A673 (cell line): ENCODE results near the gene PTMS. TPM values are rescaled to one million over a fixed set of nuclear protein-coding genes. Genes with fewer than 3 reads are reported as not detected.

Source experiments
- BruUV-seq: library from RNA; stranded (reverse); fragments of 400-500 nt; replicated peaks from 2 replicates; lab custom pipeline; 2021; lab: Mats Ljungman, UMichigan
- CTCF ChIA-PET: fragments of 300-600 bp; sonication (Branson Sonifier 250); formaldehyde crosslinking; loops from one replicate; lab custom pipeline; 2022; ENCODE audit warnings: antibody characterized with exemption; lab: Charles Lee
- POLR2A ChIA-PET: fragments of 300-600 bp; sonication (Branson Sonifier 250); formaldehyde crosslinking; loops from one replicate; lab custom pipeline; 2022; ENCODE audit warnings: antibody characterized with exemption; ENCODE audit not compliant: low non-redundant PET; lab: Charles Lee
- DNase-seq: peaks from one replicate; pipeline ENCODE4 v3.0.0-alpha.2; 2015; ENCODE audit warnings: low spot score
- H3K27ac ChIP-seq: fragments of 200-600 bp; sonication (generic); 2 replicates; pipeline ENCODE4 v1.5.1; 2016; ENCODE audit warnings: mixed run types, low read depth, mild to moderate bottlenecking, mixed read lengths, antibody characterized with exemption, low read length; ENCODE audit not compliant: poor library complexity, severe bottlenecking
- H3K27me3 ChIP-seq: fragments of 200-600 bp; sonication (generic); replicated peaks from 2 replicates; pipeline ENCODE4 v1.6.1; 2017; ENCODE audit warnings: mixed run types, low read depth, mild to moderate bottlenecking, mixed read lengths, antibody characterized with exemption, low read length; ENCODE audit not compliant: insufficient read depth, poor library complexity
- H3K36me3 ChIP-seq: fragments of 200-600 bp; sonication (generic); 2 replicates; pipeline ENCODE4 v1.6.1; 2016; ENCODE audit warnings: mixed run types, mild to moderate bottlenecking, mixed read lengths, antibody characterized with exemption, low read length; ENCODE audit not compliant: insufficient read depth, poor library complexity, severe bottlenecking
- H3K4me1 ChIP-seq: fragments of 200-600 bp; sonication (generic); 2 replicates; pipeline ENCODE4 v1.6.1; 2017; ENCODE audit warnings: mixed run types, mild to moderate bottlenecking, mixed read lengths, antibody characterized with exemption, low read length; ENCODE audit not compliant: insufficient read depth, poor library complexity, severe bottlenecking
- H3K4me3 ChIP-seq: fragments of 200-600 bp; sonication (generic); 2 replicates; pipeline ENCODE4 v1.5.1; 2016; ENCODE audit warnings: low read depth, mixed run types, mild to moderate bottlenecking, mixed read lengths, low read length; ENCODE audit not compliant: poor library complexity, severe bottlenecking
- H3K9me3 ChIP-seq: fragments of 200-600 bp; sonication (generic); 2 replicates; pipeline ENCODE4 v1.6.1; 2016; ENCODE audit warnings: mixed run types, low read depth, mild to moderate bottlenecking, mixed read lengths, antibody characterized with exemption, low read length; ENCODE audit not compliant: poor library complexity, severe bottlenecking
- EZH2 ChIP-seq: fragments of 200-600 bp; sonication (generic); IDR thresholded peaks from 2 replicates; pipeline ENCODE4 v1.6.1; 2017; ENCODE audit warnings: borderline replicate concordance, low read depth, mild to moderate bottlenecking, mixed read lengths, antibody characterized with exemption, low read length; ENCODE audit not compliant: poor library complexity, severe bottlenecking
- intact Hi-C: fragments of 100-400 bp; cut with micrococcal nuclease; formaldehyde crosslinking; loops from one replicate; pipeline ENCODE4 v1.10.0; 2022; ENCODE audit not compliant: unreplicated experiment
- total RNA-seq: library from RNA; stranded (reverse); gene quantifications from 2 replicates; pipeline ENCODE4 v1.2.3, GENCODE V29; 2021
- TF ChIP-seq, protein P1 (sequence below): fragments of 300-800, 200-600 bp; sonication (generic); conservative IDR thresholded peaks from 2 replicates; pipeline ENCODE4 v1.5.1; 2017; ENCODE audit warnings: low read depth, mild to moderate bottlenecking, antibody characterized with exemption, low read length, moderate library complexity, mixed read lengths

The PTMS gene
- total RNA-seq, 1 experiment from 2014 or later, result 620 TPM

DNA sequence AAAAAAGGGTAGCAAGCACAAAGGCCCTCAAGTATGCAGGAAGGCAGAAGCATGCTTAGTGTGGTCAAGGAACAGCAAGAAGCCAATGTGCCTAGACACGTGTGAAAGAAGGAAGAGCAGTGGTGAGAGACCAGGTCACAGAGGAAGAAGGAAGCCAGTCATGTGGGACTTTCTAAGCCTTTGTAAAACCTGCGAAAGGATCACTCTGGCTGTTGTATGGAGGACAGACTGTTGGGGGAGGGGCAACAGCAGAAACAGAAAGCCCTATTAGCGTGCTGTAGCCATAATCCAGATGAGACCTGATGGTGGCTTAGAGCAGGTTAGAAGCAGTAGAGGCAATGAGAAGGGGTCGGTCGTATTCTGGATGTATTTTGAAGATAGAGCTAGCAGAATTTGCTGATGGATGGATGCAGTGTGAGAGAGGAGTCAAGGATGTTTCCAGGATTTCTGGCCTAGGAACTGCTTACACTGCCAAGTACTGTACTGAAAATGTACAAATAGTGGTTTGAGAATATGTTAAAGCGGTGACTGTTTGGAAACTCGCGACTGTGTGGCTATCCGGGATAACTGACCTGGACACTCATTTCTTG, 7.6 kb upstream of the PTMS start:
- POLR2A ChIA-PET, result no interaction called here
- TF ChIP-seq, protein P1, sequence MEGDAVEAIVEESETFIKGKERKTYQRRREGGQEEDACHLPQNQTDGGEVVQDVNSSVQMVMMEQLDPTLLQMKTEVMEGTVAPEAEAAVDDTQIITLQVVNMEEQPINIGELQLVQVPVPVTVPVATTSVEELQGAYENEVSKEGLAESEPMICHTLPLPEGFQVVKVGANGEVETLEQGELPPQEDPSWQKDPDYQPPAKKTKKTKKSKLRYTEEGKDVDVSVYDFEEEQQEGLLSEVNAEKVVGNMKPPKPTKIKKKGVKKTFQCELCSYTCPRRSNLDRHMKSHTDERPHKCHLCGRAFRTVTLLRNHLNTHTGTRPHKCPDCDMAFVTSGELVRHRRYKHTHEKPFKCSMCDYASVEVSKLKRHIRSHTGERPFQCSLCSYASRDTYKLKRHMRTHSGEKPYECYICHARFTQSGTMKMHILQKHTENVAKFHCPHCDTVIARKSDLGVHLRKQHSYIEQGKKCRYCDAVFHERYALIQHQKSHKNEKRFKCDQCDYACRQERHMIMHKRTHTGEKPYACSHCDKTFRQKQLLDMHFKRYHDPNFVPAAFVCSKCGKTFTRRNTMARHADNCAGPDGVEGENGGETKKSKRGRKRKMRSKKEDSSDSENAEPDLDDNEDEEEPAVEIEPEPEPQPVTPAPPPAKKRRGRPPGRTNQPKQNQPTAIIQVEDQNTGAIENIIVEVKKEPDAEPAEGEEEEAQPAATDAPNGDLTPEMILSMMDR, result no peak
- TF ChIP-seq EZH2, result no peak
- CTCF ChIA-PET, result no interaction called here
- H3K4me3 ChIP-seq, result no peak overlapping the region
- BruUV-seq, result no TSS peak
- H3K27me3 ChIP-seq, result no peaks in the 10 kb centered on the region
- no peaks in the 10 kb centered on the region for H3K36me3 ChIP-seq
- intact Hi-C loops, result no loop called here
- H3K4me1 ChIP-seq, result peaks cover 13% of the 10 kb centered on the region
- no peaks in the 10 kb centered on the region for H3K9me3 ChIP-seq
- no peak for DNase-seq
- H3K27ac ChIP-seq, result no peak overlapping the region

DNA sequence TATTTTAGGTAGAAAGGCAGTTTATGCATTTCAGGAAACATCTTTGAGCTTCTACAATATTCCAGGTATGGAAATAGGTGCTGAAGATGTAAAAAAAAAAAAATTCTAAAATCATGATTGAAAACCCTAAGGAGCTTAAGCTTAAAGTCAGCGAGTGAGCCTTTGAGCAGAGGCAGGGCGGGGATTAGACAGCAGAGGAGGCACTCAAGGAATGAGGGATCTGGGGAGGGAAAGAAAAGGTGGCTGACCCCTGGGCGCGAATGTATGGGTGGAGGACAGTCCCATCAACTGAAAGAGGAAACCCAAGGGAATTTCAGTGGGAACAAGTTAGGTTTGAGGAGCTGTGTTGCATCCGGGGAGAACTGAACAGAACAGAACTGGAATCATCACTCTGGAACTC, 6.4 kb upstream of the PTMS start:
- no TSS peak for BruUV-seq
- intact Hi-C loops, result loop anchor here (10.0 kb wide), 1 partner anchor 205 kb away; no protein-coding TSS in a partner anchor
- Histone ChIP-seq H3K9me3 (no peaks in the 10 kb centered on the region), H3K36me3 (no peaks in the 10 kb centered on the region), H3K27me3 (no peaks in the 10 kb centered on the region), H3K27ac (no peak overlapping the region), H3K4me1 (peaks cover 12% of the 10 kb centered on the region), H3K4me3 (no peak overlapping the region)
- ChIA-PET CTCF (no interaction called here), POLR2A (interaction anchor here (0.6 to 0.7 kb wide), 2 partner anchors 74 to 226 kb away, joined by 3 to 5 read pairs; partner anchors contain the start of gene GAPDH)
- no peak for DNase-seq
- TF ChIP-seq, protein P1, result no peak
- no peak for TF ChIP-seq EZH2

DNA sequence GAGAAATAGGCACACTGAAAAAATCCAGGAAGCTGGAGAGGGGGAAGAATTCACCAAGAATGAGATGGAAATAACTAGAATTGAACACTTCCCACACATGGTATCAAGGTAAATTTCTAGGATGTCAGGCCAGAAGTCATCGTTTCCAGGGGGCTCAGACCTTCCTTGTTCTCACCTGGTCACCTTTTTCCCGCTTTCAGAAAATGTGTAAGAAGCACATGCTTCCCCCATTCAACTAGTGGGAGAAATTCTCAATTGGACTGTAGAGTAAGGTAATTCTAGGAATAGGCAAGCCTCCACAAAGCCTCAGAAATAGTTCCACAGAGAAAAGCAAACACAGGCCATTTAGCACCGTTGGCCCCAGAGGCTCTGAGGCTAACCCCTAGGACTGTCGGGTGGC, 2.8 kb upstream of the PTMS start:
- intact Hi-C loops, result loop anchor here (10.0 kb wide), 1 partner anchor 201 kb away; no protein-coding TSS in a partner anchor
- TF ChIP-seq, protein P1, result no peak
- TF ChIP-seq EZH2, result no peak
- POLR2A ChIA-PET, result no interaction called here
- no peak overlapping the region for H3K4me3 ChIP-seq
- H3K36me3 ChIP-seq, result no peaks in the 10 kb centered on the region
- peak overlapping the region; percentile 89 for H3K27ac ChIP-seq
- no peaks in the 10 kb centered on the region for H3K27me3 ChIP-seq
- no peak for DNase-seq
- H3K9me3 ChIP-seq, result no peaks in the 10 kb centered on the region
- CTCF ChIA-PET, result no interaction called here
- BruUV-seq, result no TSS peak
- peaks cover 28% of the 10 kb centered on the region for H3K4me1 ChIP-seq
